Ishikawa (cell line): Measurements from ENCODE around the gene NPTXR.

Experiments used
- CEBPB ChIP-seq: IDR thresholded peaks from 2 replicates; pipeline ENCODE4 v1.6.1; 2012
- CREB1 ChIP-seq: IDR thresholded peaks from 2 replicates; pipeline ENCODE4 v1.6.1; 2012; ENCODE audit warnings: low read depth
- EGR1 ChIP-seq: IDR thresholded peaks from 2 replicates; pipeline ENCODE4 v1.6.1; 2012
- EP300 ChIP-seq: IDR thresholded peaks from 2 replicates; pipeline ENCODE4 v1.6.1; 2012; ENCODE audit warnings: borderline replicate concordance
- FOXM1 ChIP-seq: IDR thresholded peaks from 2 replicates; pipeline ENCODE4 v1.6.1; 2012; ENCODE audit warnings: low read depth, borderline replicate concordance
- NFIC ChIP-seq: IDR thresholded peaks from 2 replicates; pipeline ENCODE4 v1.6.1; 2012
- RAD21 ChIP-seq: IDR thresholded peaks from 2 replicates; pipeline ENCODE4 v1.6.1; 2012; ENCODE audit warnings: low read depth
- TAF1 ChIP-seq: IDR thresholded peaks from 2 replicates; pipeline ENCODE4 v1.6.1; 2012; ENCODE audit warnings: low read depth, mild to moderate bottlenecking
- TCF12 ChIP-seq: IDR thresholded peaks from 2 replicates; pipeline ENCODE4 v1.6.1; 2012; ENCODE audit warnings: low read depth
- TEAD4 ChIP-seq: IDR thresholded peaks from 2 replicates; pipeline ENCODE4 v1.6.1; 2012
- YY1 ChIP-seq: IDR thresholded peaks from 2 replicates; pipeline ENCODE4 v1.6.1; 2012; ENCODE audit warnings: low read depth
- ZBTB7A ChIP-seq: IDR thresholded peaks from 2 replicates; pipeline ENCODE4 v1.6.1; 2012; ENCODE audit warnings: low read depth
- TF ChIP-seq, protein P1 (sequence below): IDR thresholded peaks from 2 replicates; pipeline ENCODE4 v1.6.1; 2012; ENCODE audit warnings: low read depth, mild to moderate bottlenecking
- TF ChIP-seq, protein P2 (sequence below): IDR thresholded peaks from 2 replicates; pipeline ENCODE4 v1.6.1; 2012
- TF ChIP-seq, protein P3 (sequence below): IDR thresholded peaks from 2 replicates; pipeline ENCODE4 v1.6.1; 2012

NPTXR gene

DNA sequence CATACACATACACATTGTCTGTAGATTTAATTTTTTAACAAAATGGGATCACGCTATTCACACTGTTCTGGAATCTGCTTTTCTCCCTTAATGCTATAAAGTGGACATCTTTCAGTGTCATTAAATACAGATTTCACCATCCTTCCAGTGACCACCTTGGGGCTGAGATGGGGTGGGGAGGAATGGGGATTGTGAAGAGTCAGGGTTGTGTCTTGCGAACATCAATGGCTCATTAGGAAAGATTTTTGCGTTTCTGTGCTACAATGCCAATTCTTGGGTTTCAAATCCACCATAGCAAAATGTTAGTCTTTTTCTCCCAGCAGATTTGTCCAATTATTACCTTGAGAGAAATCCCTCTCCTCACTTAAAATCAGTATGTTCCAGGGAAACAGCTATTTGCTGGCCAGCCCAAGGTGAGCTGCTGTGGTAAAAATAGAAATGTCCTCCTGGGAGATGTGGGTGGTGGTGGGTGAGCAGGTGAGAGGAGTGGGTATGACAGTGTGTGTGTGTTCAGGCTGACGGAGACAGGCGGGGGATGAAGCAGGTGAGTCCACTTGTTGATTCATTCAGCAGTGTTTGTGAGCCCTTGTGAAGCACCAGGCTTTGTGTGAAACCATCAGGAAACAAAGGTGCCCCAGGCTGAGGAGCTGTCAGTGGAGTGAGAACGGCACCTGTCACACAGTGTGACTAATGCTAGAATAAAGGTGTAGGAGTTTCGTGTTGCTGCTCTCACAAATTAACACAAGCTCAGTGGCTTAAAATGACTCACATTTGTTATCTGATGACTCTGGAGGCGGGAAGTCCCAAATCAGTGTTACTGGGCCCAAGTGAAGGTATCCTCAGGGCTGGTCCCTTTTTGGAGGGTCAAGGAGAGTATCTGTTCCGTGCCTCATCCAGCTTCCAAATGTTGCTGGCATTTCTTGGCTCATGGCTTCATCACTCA, 29.9 kb upstream of the NPTXR start:
- TF ChIP-seq ZBTB7A (no peak), CEBPB (no peak), TEAD4 (no peak), EGR1 (no peak), FOXM1 (no peak), YY1 (no peak), RAD21 (no peak), TAF1 (no peak), EP300 (no peak)
- TF ChIP-seq, protein P1, sequence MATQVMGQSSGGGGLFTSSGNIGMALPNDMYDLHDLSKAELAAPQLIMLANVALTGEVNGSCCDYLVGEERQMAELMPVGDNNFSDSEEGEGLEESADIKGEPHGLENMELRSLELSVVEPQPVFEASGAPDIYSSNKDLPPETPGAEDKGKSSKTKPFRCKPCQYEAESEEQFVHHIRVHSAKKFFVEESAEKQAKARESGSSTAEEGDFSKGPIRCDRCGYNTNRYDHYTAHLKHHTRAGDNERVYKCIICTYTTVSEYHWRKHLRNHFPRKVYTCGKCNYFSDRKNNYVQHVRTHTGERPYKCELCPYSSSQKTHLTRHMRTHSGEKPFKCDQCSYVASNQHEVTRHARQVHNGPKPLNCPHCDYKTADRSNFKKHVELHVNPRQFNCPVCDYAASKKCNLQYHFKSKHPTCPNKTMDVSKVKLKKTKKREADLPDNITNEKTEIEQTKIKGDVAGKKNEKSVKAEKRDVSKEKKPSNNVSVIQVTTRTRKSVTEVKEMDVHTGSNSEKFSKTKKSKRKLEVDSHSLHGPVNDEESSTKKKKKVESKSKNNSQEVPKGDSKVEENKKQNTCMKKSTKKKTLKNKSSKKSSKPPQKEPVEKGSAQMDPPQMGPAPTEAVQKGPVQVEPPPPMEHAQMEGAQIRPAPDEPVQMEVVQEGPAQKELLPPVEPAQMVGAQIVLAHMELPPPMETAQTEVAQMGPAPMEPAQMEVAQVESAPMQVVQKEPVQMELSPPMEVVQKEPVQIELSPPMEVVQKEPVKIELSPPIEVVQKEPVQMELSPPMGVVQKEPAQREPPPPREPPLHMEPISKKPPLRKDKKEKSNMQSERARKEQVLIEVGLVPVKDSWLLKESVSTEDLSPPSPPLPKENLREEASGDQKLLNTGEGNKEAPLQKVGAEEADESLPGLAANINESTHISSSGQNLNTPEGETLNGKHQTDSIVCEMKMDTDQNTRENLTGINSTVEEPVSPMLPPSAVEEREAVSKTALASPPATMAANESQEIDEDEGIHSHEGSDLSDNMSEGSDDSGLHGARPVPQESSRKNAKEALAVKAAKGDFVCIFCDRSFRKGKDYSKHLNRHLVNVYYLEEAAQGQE = no peak
- TF ChIP-seq, protein P2, sequence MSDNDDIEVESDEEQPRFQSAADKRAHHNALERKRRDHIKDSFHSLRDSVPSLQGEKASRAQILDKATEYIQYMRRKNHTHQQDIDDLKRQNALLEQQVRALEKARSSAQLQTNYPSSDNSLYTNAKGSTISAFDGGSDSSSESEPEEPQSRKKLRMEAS = no peak
- TF ChIP-seq, protein P3, sequence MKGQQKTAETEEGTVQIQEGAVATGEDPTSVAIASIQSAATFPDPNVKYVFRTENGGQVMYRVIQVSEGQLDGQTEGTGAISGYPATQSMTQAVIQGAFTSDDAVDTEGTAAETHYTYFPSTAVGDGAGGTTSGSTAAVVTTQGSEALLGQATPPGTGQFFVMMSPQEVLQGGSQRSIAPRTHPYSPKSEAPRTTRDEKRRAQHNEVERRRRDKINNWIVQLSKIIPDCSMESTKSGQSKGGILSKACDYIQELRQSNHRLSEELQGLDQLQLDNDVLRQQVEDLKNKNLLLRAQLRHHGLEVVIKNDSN = no peak

DNA sequence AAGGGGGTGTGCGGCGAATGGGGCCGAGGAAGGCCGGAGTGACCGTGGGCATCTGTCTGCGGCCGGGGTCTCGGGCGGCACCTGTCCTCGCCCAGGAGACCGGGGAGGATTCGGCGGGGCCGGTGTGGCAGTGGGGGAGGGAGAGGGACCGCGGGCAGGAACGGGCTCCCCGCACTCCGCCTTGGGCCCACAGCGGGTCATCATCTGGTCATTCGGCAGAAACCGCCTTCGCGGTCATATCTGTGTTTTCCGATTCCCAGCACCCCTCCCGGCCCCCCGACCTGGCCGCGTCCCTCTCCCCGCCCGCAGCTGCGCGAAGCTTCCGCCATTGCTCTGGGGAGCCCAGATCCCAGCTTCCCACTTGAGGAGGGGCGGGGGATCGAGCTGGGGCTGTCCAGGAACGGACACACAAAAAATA, 29.0 kb upstream of the NPTXR start:
- no peak; the same call in 1 of the 2 replicates for TF ChIP-seq TAF1
- TF ChIP-seq TCF12 = no peak
- no peak for TF ChIP-seq EGR1
- TF ChIP-seq NFIC = no peak
- no peak for TF ChIP-seq CREB1
- TF ChIP-seq, protein P3 = no peak
- TF ChIP-seq YY1 = peak; percentile 82; the same call in 1 of the 2 replicates
- TF ChIP-seq, protein P2 = no peak; the same call in 1 of the 2 replicates
- no peak for TF ChIP-seq RAD21
- TF ChIP-seq ZBTB7A = peak; percentile 97
- no peak for TF ChIP-seq CEBPB
- TF ChIP-seq FOXM1 = no peak
- TF ChIP-seq EP300 = no peak
- 0 out of 2 replicates have a peak, but pooled peaks have one; percentile 23 for TF ChIP-seq TEAD4
- TF ChIP-seq, protein P1 = no peak

DNA sequence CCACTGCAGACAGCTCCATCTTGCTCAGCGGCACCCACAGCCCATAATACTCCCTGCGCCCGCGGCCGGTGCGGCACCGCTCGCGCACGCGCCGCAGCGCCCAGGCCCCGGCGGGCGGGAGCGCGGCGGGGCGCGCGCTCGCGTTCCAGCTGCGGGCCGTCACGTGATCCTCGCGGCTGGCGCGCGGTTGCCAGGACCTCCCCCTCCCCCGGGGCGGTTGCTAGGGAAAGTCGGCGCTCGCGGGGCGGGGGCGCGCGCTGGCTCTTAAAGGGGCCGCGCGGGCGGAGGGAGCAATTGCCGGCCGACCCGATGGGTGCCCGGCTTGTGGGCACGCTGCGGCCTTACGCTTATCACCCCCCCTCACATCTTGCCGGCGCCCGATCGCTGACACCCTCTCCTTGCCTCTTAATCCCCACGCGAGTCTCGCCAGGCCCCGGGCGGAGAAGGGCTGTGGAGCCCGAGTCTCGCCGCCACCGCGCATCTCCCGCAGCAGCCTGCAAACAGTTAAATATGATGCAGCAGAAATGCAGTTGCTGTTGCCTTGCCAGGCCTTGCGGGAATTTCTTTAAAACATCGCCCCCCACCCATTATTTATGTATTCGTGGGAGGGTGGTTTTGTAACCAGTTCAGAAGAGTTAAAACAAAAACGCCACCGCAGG, 28.5 kb upstream of the NPTXR start, which contains the start of gene CBX6:
Gene CBX6, minus strand, starts transcription at position 45 of the 659 bp plus-strand sequence. Its CDS starts 26 bp downstream, at position 19.
- TF ChIP-seq, protein P2 = peak; percentile 48
- TF ChIP-seq CEBPB = no peak
- no peak; the same call in 1 of the 2 replicates for TF ChIP-seq EGR1
- TF ChIP-seq EP300 = no peak
- no peak for TF ChIP-seq NFIC
- no peak; the same call in 1 of the 2 replicates for TF ChIP-seq TAF1
- no peak for TF ChIP-seq CREB1
- no peak for TF ChIP-seq FOXM1
- TF ChIP-seq TCF12 = no peak; the same call in 1 of the 2 replicates
- peak; percentile 8; the same call in 1 of the 2 replicates for TF ChIP-seq TEAD4
- TF ChIP-seq YY1 = peak; percentile 61; the same call in 1 of the 2 replicates
- no peak for TF ChIP-seq RAD21
- TF ChIP-seq, protein P3 = peak; percentile 94
